OCI-LY1 (cell line): ENCODE measurements around the gene HIBADH.

Experiments
- H2AFZ ChIP-seq: fragments of 200-600 bp; sonication (generic), shearing (Covaris generic); 2 replicates; pipeline ENCODE4 v1.6.0; 2014; ENCODE audit warnings: antibody characterized with exemption, mild to moderate bottlenecking, low read length
- H3F3A ChIP-seq: fragments of 200-600 bp; sonication (generic), shearing (Covaris generic); 2 replicates; pipeline ENCODE4 v1.6.0; 2014; ENCODE audit warnings: mild to moderate bottlenecking, antibody characterized with exemption, low read length, moderate library complexity; ENCODE audit not compliant: insufficient read depth
- H3K27ac ChIP-seq: fragments of 200-600 bp; sonication (generic); 2 replicates; pipeline ENCODE4 v1.5.1; 2014; ENCODE audit warnings: low read length, mixed run types, mild to moderate bottlenecking, low read depth; ENCODE audit not compliant: poor library complexity, severe bottlenecking
- H3K27me3 ChIP-seq: fragments of 200-600 bp; sonication (generic); 2 replicates; pipeline ENCODE4 v1.6.0; 2014; ENCODE audit warnings: antibody characterized with exemption, mild to moderate bottlenecking, low read length, moderate library complexity; ENCODE audit not compliant: insufficient read depth
- H3K36me3 ChIP-seq: fragments of 200-600 bp; sonication (generic); 2 replicates; pipeline ENCODE4 v1.6.1; 2014; ENCODE audit warnings: mild to moderate bottlenecking, antibody characterized with exemption, low read length, moderate library complexity, mixed read lengths; ENCODE audit not compliant: insufficient read depth
- H3K4me1 ChIP-seq: fragments of 200-600 bp; sonication (generic); 2 replicates; pipeline ENCODE4 v1.5.1; 2014; ENCODE audit warnings: mild to moderate bottlenecking, low read length, moderate library complexity; ENCODE audit not compliant: insufficient read depth, severe bottlenecking
- H3K4me2 ChIP-seq: fragments of 200-600 bp; sonication (generic), shearing (Covaris generic); 2 replicates; pipeline ENCODE4 v1.6.1; 2014; ENCODE audit warnings: low read length
- H3K4me3 ChIP-seq: fragments of 200-600 bp; sonication (generic); 2 replicates; pipeline ENCODE4 v1.5.1; 2014; ENCODE audit warnings: low read length, low read depth, mild to moderate bottlenecking, mixed read lengths; ENCODE audit not compliant: poor library complexity, severe bottlenecking
- H3K79me2 ChIP-seq: fragments of 200-600 bp; shearing (Covaris generic); 2 replicates; pipeline ENCODE4 v1.6.1; 2016; ENCODE audit warnings: mixed run types, low read length, mixed read lengths; ENCODE audit not compliant: insufficient read depth
- H3K9ac ChIP-seq: fragments of 200-600 bp; sonication (generic), shearing (Covaris generic); 2 replicates; pipeline ENCODE4 v1.6.1; 2014; ENCODE audit warnings: mild to moderate bottlenecking, low read length, mixed read lengths
- H3K9me2 ChIP-seq: fragments of 200-600 bp; sonication (generic), shearing (Covaris generic); 2 replicates; pipeline ENCODE4 v1.6.1; 2014; ENCODE audit warnings: low read depth, mild to moderate bottlenecking, low read length, mixed read lengths
- H3K9me3 ChIP-seq: fragments of 200-600 bp; shearing (Covaris generic); 2 replicates; pipeline ENCODE4 v1.6.1; 2014; ENCODE audit warnings: low read length, mixed read lengths
- H4K20me1 ChIP-seq: fragments of 200-600 bp; sonication (generic), shearing (Covaris generic); 2 replicates; pipeline ENCODE4 v1.6.0; 2016; ENCODE audit warnings: mild to moderate bottlenecking, low read length; ENCODE audit not compliant: insufficient read depth
- CTCF ChIP-seq: fragments of 200-600 bp; sonication (generic), shearing (Covaris generic); IDR thresholded peaks from 2 replicates; pipeline ENCODE4 v1.5.1; 2017; ENCODE audit warnings: mild to moderate bottlenecking, antibody characterized with exemption, low read length, moderate library complexity, mixed read lengths
- EZH2 ChIP-seq: fragments of 200-600 bp; sonication (generic), shearing (Covaris generic); IDR thresholded peaks from 2 replicates; pipeline ENCODE4 v1.8.0; 2017; ENCODE audit warnings: borderline replicate concordance, mixed run types, mild to moderate bottlenecking, antibody characterized with exemption, low read length, moderate library complexity, mixed read lengths

The HIBADH gene

GRCh38 chr7:27688646-27689045 is 26.0 kb upstream of the HIBADH start:
- Histone ChIP-seq H3K4me2 (no peak overlapping the region), H3K27ac (no peak overlapping the region)

GRCh38 chr7:27688056-27688455 is 25.4 kb upstream of the HIBADH start:
- H4K20me1 ChIP-seq: no peaks in the 10 kb centered on the region
- no peaks in the 10 kb centered on the region for H3K36me3 ChIP-seq
- TF ChIP-seq CTCF (no peak), EZH2 (no peak)
- H2AFZ ChIP-seq: no peak overlapping the region
- peaks cover 12% of the 10 kb centered on the region for H3K4me1 ChIP-seq
- no peaks in the 10 kb centered on the region for H3K9me2 ChIP-seq
- no peak overlapping the region for H3K27ac ChIP-seq
- H3K9ac ChIP-seq: no peak overlapping the region
- no peaks in the 10 kb centered on the region for H3F3A ChIP-seq
- no peaks in the 10 kb centered on the region for H3K79me2 ChIP-seq
- H3K4me3 ChIP-seq: no peak overlapping the region
- no peaks in the 10 kb centered on the region for H3K9me3 ChIP-seq
- no peak overlapping the region for H3K4me2 ChIP-seq
- no peaks in the 10 kb centered on the region for H3K27me3 ChIP-seq

More at GRCh38 chr7:27688646-27689045, 26.0 kb upstream of the HIBADH start:
- H2AFZ ChIP-seq: no peak overlapping the region
- no peak overlapping the region for H3K9ac ChIP-seq
- no peaks in the 10 kb centered on the region for H4K20me1 ChIP-seq
- H3K9me2 ChIP-seq: no peaks in the 10 kb centered on the region
- TF ChIP-seq CTCF (no peak), EZH2 (no peak)
- no peaks in the 10 kb centered on the region for H3F3A ChIP-seq
- no peaks in the 10 kb centered on the region for H3K36me3 ChIP-seq
- peaks cover 12% of the 10 kb centered on the region for H3K4me1 ChIP-seq
- no peaks in the 10 kb centered on the region for H3K9me3 ChIP-seq
- H3K79me2 ChIP-seq: no peaks in the 10 kb centered on the region
- no peak overlapping the region for H3K4me3 ChIP-seq
- H3K27me3 ChIP-seq: no peaks in the 10 kb centered on the region

- Histone ChIP-seq H3K9me2 (no peaks in the 10 kb centered on the region), H3K9ac (no peak overlapping the region), H3K36me3 (no peaks in the 10 kb centered on the region), H4K20me1 (no peaks in the 10 kb centered on the region), H3K4me1 (peaks cover 12% of the 10 kb centered on the region), H2AFZ (no peak overlapping the region), H3K27me3 (no peaks in the 10 kb centered on the region), H3K9me3 (no peaks in the 10 kb centered on the region), H3F3A (no peaks in the 10 kb centered on the region), H3K79me2 (no peaks in the 10 kb centered on the region), H3K4me2 (no peak overlapping the region), H3K27ac (no peak overlapping the region), H3K4me3 (no peak overlapping the region)
- TF ChIP-seq CTCF (no peak), EZH2 (no peak)
Observed at GRCh38 chr7:27686315-27686714, 23.6 kb upstream of the HIBADH start.
